Panc1 (cell line): Measurements from ENCODE around the gene TSPAN2. TPM values are rescaled to one million over a fixed set of nuclear protein-coding genes. Genes with fewer than 3 reads are reported as not detected.

Source experiments
- ATAC-seq: fragments of 200-7000 bp; cut with Tn5 transposase; 2 replicates; pipeline ENCODE4 v1.9.1; 2020; ENCODE audit warnings: mild to moderate bottlenecking, moderate library complexity
- BruUV-seq: library from RNA; stranded (reverse); fragments of 400-500 nt; replicated peaks from 2 replicates; lab custom pipeline; 2021; lab: Mats Ljungman, UMichigan
- CTCF ChIA-PET: fragments of 300-600 bp; sonication (Branson Sonifier 250); formaldehyde crosslinking; loops from one replicate; lab custom pipeline; 2022; ENCODE audit warnings: antibody characterized with exemption; lab: Charles Lee
- POLR2A ChIA-PET: fragments of 300-600 bp; sonication (Branson Sonifier 250); formaldehyde crosslinking; loops from one replicate; lab custom pipeline; 2022; ENCODE audit warnings: antibody characterized with exemption; lab: Charles Lee
- DNase-seq: peaks from one replicate; pipeline ENCODE4 v3.0.0-alpha.2; 2010; ENCODE audit warnings: low read depth, low spot score
- H3K27ac ChIP-seq: 2 replicates; pipeline ENCODE4 v1.5.1; 2011; ENCODE audit warnings: mild to moderate bottlenecking, low read length, inconsistent platforms
- H3K27me3 ChIP-seq: fragments of 200-500 bp; sonication (Bioruptor generic); 2 replicates; pipeline ENCODE4 v1.6.0; 2014; ENCODE audit warnings: low read length, inconsistent platforms; ENCODE audit not compliant: control insufficient read depth, insufficient read depth
- H3K36me3 ChIP-seq: fragments of 200-500 bp; sonication (Bioruptor generic); 2 replicates; pipeline ENCODE4 v1.5.1; 2014; ENCODE audit warnings: inconsistent platforms, mild to moderate bottlenecking, low read length, moderate library complexity; ENCODE audit not compliant: control insufficient read depth, insufficient read depth
- H3K4me1 ChIP-seq: 2 replicates; pipeline ENCODE4 v1.5.1; 2011; ENCODE audit warnings: inconsistent platforms, mild to moderate bottlenecking, low read length, moderate library complexity; ENCODE audit not compliant: control insufficient read depth, insufficient read depth
- H3K4me3 ChIP-seq, 2 experiments: 2 replicates each; pipeline ENCODE4 v1.5.1; 2011 to 2012; ENCODE audit warnings: low read depth in 2 of 2, low read length in 2 of 2, mild to moderate bottlenecking in 2 of 2, inconsistent platforms in 1 of 2, moderate library complexity in 1 of 2
- H3K9me3 ChIP-seq: fragments of 200-500 bp; sonication (Bioruptor generic); 2 replicates; pipeline ENCODE4 v1.5.1; 2014; ENCODE audit warnings: low read depth, mild to moderate bottlenecking, inconsistent platforms, low read length, moderate library complexity; ENCODE audit not compliant: control insufficient read depth, insufficient read depth
- POLR2AphosphoS5 ChIP-seq: IDR thresholded peaks from 2 replicates; pipeline ENCODE4 v1.6.1; 2012; ENCODE audit warnings: mild to moderate bottlenecking, low read depth, low read length, moderate library complexity
- SIN3A ChIP-seq: IDR thresholded peaks from 2 replicates; pipeline ENCODE4 v1.6.1; 2012; ENCODE audit warnings: low read depth, mild to moderate bottlenecking, low read length, moderate library complexity, borderline replicate concordance; ENCODE audit not compliant: insufficient read depth
- TCF7L2 ChIP-seq: IDR thresholded peaks from 2 replicates; pipeline ENCODE4 v1.6.1; 2011; ENCODE audit warnings: mild to moderate bottlenecking, low read depth, low read length, inconsistent platforms
- in situ Hi-C: cut with HindIII; loops from 2 replicates; pipeline ENCODE4 v1.10.0; 2016; ENCODE audit warnings: low sequenced_read_pairs, low pct_unique_long_range_greater_than_20kb
- intact Hi-C: fragments of 100-400 bp; cut with micrococcal nuclease; formaldehyde crosslinking; loops from one replicate; pipeline ENCODE4 v1.10.0; 2022; ENCODE audit not compliant: unreplicated experiment
- total RNA-seq: library from RNA; stranded (reverse); gene quantifications from one replicate; pipeline ENCODE4 v1.2.1, GENCODE V29; 2021; ENCODE audit not compliant: unreplicated experiment
- TF ChIP-seq, protein P1 (sequence below): fragments of 450-650 bp; IDR thresholded peaks from 2 replicates; pipeline ENCODE4 v1.5.1; 2017; ENCODE audit warnings: mild to moderate bottlenecking
- TF ChIP-seq, protein P2 (sequence below), 2 experiments: IDR thresholded peaks; 2 replicates each; pipeline ENCODE4 v1.6.1; 2011 to 2012; ENCODE audit warnings: low read depth in 2 of 2, control low read depth in 1 of 2, low read length in 1 of 2, mild to moderate bottlenecking in 1 of 2, moderate library complexity in 1 of 2; ENCODE audit not compliant: insufficient read depth in 1 of 2

Gene TSPAN2
- total RNA-seq, 1 experiment from 2014 or later: not detected

DNA sequence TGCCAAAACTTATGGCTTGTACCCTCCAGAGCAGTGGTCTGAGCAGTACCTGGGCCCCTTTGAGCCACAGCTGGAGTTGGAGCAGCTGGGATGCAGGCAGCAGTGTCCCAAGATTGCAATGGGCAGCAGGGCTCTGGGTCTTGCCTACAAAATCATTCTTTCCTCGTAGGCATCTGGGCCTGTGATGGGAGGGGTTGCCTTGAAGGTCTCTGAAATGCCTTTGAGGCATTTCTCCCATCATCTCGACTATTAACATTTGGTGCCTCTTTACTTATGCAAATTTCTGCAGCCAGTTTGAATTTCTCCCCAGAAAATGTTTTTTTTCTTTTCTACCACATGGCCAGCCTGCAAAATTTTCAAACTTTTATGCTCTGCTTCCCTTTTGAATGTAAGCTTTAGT, 31.0 kb upstream of the TSPAN2 start:
- ChIA-PET POLR2A (no interaction called here), CTCF (no interaction called here)
- intact Hi-C loops: no loop called here
- no peak overlapping the region for H3K4me3 ChIP-seq
- ATAC-seq (no peak), DNase-seq (no peak)
- no peaks in the 10 kb centered on the region for H3K36me3 ChIP-seq
- TF ChIP-seq TCF7L2 (no peak), SIN3A (no peak), POLR2AphosphoS5 (no peak)
- TF ChIP-seq, protein P1, sequence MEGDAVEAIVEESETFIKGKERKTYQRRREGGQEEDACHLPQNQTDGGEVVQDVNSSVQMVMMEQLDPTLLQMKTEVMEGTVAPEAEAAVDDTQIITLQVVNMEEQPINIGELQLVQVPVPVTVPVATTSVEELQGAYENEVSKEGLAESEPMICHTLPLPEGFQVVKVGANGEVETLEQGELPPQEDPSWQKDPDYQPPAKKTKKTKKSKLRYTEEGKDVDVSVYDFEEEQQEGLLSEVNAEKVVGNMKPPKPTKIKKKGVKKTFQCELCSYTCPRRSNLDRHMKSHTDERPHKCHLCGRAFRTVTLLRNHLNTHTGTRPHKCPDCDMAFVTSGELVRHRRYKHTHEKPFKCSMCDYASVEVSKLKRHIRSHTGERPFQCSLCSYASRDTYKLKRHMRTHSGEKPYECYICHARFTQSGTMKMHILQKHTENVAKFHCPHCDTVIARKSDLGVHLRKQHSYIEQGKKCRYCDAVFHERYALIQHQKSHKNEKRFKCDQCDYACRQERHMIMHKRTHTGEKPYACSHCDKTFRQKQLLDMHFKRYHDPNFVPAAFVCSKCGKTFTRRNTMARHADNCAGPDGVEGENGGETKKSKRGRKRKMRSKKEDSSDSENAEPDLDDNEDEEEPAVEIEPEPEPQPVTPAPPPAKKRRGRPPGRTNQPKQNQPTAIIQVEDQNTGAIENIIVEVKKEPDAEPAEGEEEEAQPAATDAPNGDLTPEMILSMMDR: no peak
- TF ChIP-seq, protein P2, sequence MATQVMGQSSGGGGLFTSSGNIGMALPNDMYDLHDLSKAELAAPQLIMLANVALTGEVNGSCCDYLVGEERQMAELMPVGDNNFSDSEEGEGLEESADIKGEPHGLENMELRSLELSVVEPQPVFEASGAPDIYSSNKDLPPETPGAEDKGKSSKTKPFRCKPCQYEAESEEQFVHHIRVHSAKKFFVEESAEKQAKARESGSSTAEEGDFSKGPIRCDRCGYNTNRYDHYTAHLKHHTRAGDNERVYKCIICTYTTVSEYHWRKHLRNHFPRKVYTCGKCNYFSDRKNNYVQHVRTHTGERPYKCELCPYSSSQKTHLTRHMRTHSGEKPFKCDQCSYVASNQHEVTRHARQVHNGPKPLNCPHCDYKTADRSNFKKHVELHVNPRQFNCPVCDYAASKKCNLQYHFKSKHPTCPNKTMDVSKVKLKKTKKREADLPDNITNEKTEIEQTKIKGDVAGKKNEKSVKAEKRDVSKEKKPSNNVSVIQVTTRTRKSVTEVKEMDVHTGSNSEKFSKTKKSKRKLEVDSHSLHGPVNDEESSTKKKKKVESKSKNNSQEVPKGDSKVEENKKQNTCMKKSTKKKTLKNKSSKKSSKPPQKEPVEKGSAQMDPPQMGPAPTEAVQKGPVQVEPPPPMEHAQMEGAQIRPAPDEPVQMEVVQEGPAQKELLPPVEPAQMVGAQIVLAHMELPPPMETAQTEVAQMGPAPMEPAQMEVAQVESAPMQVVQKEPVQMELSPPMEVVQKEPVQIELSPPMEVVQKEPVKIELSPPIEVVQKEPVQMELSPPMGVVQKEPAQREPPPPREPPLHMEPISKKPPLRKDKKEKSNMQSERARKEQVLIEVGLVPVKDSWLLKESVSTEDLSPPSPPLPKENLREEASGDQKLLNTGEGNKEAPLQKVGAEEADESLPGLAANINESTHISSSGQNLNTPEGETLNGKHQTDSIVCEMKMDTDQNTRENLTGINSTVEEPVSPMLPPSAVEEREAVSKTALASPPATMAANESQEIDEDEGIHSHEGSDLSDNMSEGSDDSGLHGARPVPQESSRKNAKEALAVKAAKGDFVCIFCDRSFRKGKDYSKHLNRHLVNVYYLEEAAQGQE (IDR thresholded peaks at IDR 0.05; ENCODE audit: insufficient read depth in 1 of 2, low read depth in 2 of 2, low read length in 1 of 2): no peak
- H3K4me1 ChIP-seq: no peaks in the 10 kb centered on the region
- H3K9me3 ChIP-seq: peaks cover 3% of the 10 kb centered on the region; the same call in 1 of the 2 replicates
- H3K27ac ChIP-seq: no peak overlapping the region
- BruUV-seq: no TSS peak
- no peaks in the 10 kb centered on the region for H3K27me3 ChIP-seq
- in situ Hi-C loops: no loop called here

DNA sequence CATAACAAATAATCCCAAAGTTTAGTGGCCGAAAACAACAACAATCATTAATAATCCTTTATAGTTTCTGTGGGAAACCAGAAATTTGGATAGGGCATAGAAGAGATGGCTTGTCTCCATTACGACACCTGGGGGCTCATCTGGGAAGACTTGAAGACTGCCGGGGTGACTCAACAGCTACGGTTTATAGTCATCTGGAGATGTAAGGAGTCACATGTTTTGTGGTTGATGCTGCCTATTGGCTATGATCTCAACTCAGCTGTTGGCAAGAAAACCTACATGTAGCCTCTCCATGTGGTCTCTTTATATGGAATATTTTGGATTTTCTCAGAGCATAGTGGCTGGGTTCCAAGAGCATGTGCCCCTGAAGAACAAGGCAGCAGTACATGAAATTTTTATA, 29.3 kb upstream of the TSPAN2 start:
- ChIA-PET CTCF (no interaction called here), POLR2A (no interaction called here)
- in situ Hi-C loops (no loop called here), intact Hi-C loops (no loop called here)
- peaks cover 3% of the 10 kb centered on the region; the same call in 1 of the 2 replicates for H3K9me3 ChIP-seq
- no peak overlapping the region for H3K4me3 ChIP-seq
- no peaks in the 10 kb centered on the region for H3K4me1 ChIP-seq
- no TSS peak for BruUV-seq
- H3K27ac ChIP-seq: no peak overlapping the region
- H3K36me3 ChIP-seq: no peaks in the 10 kb centered on the region
- DNase-seq (no peak), ATAC-seq (no peak)
- H3K27me3 ChIP-seq: no peaks in the 10 kb centered on the region
- TF ChIP-seq, protein P1: no peak
- TF ChIP-seq POLR2AphosphoS5 (no peak), TCF7L2 (no peak)
- TF ChIP-seq, protein P2 (IDR thresholded peaks at IDR 0.05; ENCODE audit: insufficient read depth in 1 of 2, low read depth in 2 of 2, low read length in 1 of 2): no peak
